GM18505 (cell line): ENCODE results near the gene NPBWR2.
"Not testable (repeated sequence)": the region's sequence is repeated elsewhere in the genome, so short reads cannot be mapped to it uniquely, and the experiment has no call there.

Experiments used
- ATAC-seq: cut with Tn5 transposase; IDR thresholded peaks from one replicate; pipeline ENCODE4 v1.9.1; 2021; ENCODE audit not compliant: unreplicated experiment
- POLR2A ChIP-seq: IDR thresholded peaks from 4 replicates; pipeline ENCODE4 v1.6.1; 2011; ENCODE audit warnings: borderline replicate concordance; ENCODE audit not compliant: insufficient read depth, insufficient read length; ENCODE audit errors: extremely low read depth

NPBWR2 gene

GRCh38 chr20:64100566-64100888 lies 6.8 kb downstream of the NPBWR2 start:
- ATAC-seq, result no peak
- TF ChIP-seq POLR2A, result no peak

GRCh38 chr20:64099880-64100565 lies 7.3 kb downstream of the NPBWR2 start:
- TF ChIP-seq POLR2A, result no peak
- no peak for ATAC-seq

GRCh38 chr20:64099086-64099786 lies 8.1 kb downstream of the NPBWR2 start:
- no peak for TF ChIP-seq POLR2A
- no peak for ATAC-seq

GRCh38 chr20:64098471-64099013 lies 8.8 kb downstream of the NPBWR2 start:
- no peak for ATAC-seq
- no peak for TF ChIP-seq POLR2A

- ATAC-seq, result no peak
- TF ChIP-seq POLR2A, result no peak
Measured at GRCh38 chr20:64096535-64096934, 10.8 kb downstream of the NPBWR2 start.

GRCh38 chr20:64095927-64096326 lies 11.4 kb downstream of the NPBWR2 start:
- TF ChIP-seq POLR2A, result no peak
- ATAC-seq, result no peak

GRCh38 chr20:64095455-64095854 lies 11.9 kb downstream of the NPBWR2 start:
- no peak for ATAC-seq
- no peak for TF ChIP-seq POLR2A

- no peak for TF ChIP-seq POLR2A
- ATAC-seq, result no peak
Measured at GRCh38 chr20:64093013-64093503, 14.3 kb downstream of the NPBWR2 start.

- ATAC-seq, result no peak
- TF ChIP-seq POLR2A, result no peak
Measured at GRCh38 chr20:64092258-64093012, 14.9 kb downstream of the NPBWR2 start.

GRCh38 chr20:64091770-64092169 lies 15.6 kb downstream of the NPBWR2 start:
- no peak for TF ChIP-seq POLR2A
- no peak for ATAC-seq

GRCh38 chr20:64091340-64091739 lies 16.0 kb downstream of the NPBWR2 start:
- ATAC-seq, result no peak
- TF ChIP-seq POLR2A, result no peak

- TF ChIP-seq POLR2A, result no peak
- no peak for ATAC-seq
Measured at GRCh38 chr20:64090165-64090564, 17.2 kb downstream of the NPBWR2 start.

- ATAC-seq, result not testable (repeated sequence)
Measured at GRCh38 chr20:64088586-64088985, 18.8 kb downstream of the NPBWR2 start.

GRCh38 chr20:64087226-64087825 lies 20.0 kb downstream of the NPBWR2 start:
- not testable (repeated sequence) for ATAC-seq

GRCh38 chr20:64086801-64087200 lies 20.6 kb downstream of the NPBWR2 start:
- no peak for ATAC-seq

More at GRCh38 chr20:64086801-64087200, 20.6 kb downstream of the NPBWR2 start:
- no peak for TF ChIP-seq POLR2A
